SK-MEL-5 (cell line): ENCODE measurements around the gene ENOX2. TPM values are rescaled to one million over a fixed set of nuclear protein-coding genes. Genes with fewer than 3 reads are reported as not detected.
A peak's percentile ranks its signal among the peaks of the same experiment; 100 is the strongest.
"Not testable (repeated sequence)": the region's sequence is repeated elsewhere in the genome, so short reads cannot be mapped to it uniquely, and the experiment has no call there.

ENCODE experiments used
- DNase-seq: peaks from one replicate; pipeline ENCODE4 v3.0.0-alpha.2; 2016; ENCODE audit warnings: low read depth, low spot score
- in situ Hi-C: cut with HindIII; loops from 2 replicates; pipeline ENCODE4 v1.10.0; 2016; ENCODE audit warnings: low sequenced_read_pairs, high pct_unique_total_duplicates, low pct_unique_long_range_greater_than_20kb
- polyA plus RNA-seq, 2 experiments: library from polyadenylated mRNA; depleted of rRNA; stranded (reverse); fragments of >200 nt; gene quantifications; 2 replicates each; pipeline ENCODE4 v1.2.3, GENCODE V29; 2015
- total RNA-seq: library from RNA; depleted of rRNA; stranded (reverse); fragments of >200 nt; shearing (Covaris generic); gene quantifications from 2 replicates; pipeline ENCODE4 v1.2.3, GENCODE V29; 2014; rRNA removed

ENOX2 gene
- 27.7 and 28.8 TPM in 2 replicates for total RNA-seq
- 23.1 and 30.5 TPM in 2 replicates for polyA plus RNA-seq (2015; cell fraction: cytosol; rRNA removed)
- 9.9 and 10.6 TPM in 2 replicates for polyA plus RNA-seq (2015; cell fraction: nucleus; rRNA removed)

DNA sequence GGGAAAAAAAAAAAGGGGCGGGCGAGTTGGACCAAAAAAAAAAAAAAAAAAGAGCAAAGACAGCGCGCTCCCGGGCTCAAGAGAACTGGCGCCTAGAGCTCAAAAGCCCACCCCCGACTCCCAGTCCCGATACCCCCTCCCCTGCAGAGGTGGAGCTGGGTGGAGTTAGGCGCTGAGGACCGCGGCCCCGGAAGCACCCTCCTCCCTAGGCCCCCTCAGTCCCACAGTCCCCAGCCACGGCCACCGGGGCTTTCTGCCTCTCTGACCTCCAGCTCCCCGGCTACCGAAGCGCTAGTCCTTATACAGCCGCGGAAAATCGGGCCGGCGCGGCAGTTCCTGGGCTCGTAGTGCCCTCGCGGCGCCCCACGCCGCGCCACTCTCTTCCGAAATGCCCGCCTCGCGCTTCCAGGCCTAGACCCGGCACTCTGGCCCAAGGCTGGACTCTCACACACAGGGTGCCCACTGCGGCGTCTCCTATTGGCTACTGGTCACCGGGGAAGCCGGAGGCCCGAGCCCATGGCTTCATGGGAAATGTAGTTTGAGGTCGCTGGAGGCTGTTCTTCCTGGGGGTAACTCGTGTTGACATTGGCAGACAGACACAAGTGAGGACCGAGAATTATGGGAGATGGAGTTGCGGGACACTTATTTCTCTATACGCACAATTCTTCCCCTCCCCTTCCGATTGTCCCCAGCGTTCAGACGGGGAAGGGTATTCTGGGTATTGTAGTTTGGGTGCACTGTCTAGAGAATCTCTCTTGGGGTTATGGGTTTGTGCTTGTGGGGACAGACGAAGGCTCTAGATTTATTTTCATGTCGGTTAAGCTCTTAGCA lies at the start of gene ENOX2:
Gene ENOX2 (minus strand): TSS at position 427 of the 831 bp plus-strand sequence. CDS start 199,993 bp downstream, outside the sequence.
- in situ Hi-C loops, result no loop called here
- peak; percentile 98 for DNase-seq

- DNase-seq, result no peak
- in situ Hi-C loops, result no loop called here
Observed at GRCh38 chrX:130952266-130953043, 49.4 kb upstream of the ENOX2 start.

DNA sequence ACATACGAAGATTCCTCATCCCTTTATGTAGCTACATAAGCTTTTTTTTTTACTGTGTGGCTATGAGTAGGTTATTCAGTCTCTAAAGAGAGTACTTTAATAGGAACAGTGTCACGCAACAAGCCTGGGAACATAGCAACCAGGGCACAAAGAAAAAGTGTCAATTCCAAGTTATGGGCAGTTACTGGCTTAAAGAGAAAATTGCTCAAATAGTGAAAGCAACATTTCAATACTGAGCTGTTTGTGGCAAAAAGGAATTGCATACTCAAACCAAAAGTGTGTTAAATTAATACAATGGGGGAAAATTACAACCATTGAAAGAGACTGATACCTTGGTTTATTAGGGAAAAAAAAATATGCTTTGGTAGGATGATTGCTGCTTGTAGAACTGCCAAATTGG lies 41.2 kb upstream of the ENOX2 start:
- in situ Hi-C loops, result no loop called here

GRCh38 chrX:130937101-130937500 lies 34.1 kb upstream of the ENOX2 start:
- DNase-seq, result no peak
- in situ Hi-C loops, result no loop called here

More for the DNA sequence above, 41.2 kb upstream of the ENOX2 start:
- DNase-seq, result no peak

DNA sequence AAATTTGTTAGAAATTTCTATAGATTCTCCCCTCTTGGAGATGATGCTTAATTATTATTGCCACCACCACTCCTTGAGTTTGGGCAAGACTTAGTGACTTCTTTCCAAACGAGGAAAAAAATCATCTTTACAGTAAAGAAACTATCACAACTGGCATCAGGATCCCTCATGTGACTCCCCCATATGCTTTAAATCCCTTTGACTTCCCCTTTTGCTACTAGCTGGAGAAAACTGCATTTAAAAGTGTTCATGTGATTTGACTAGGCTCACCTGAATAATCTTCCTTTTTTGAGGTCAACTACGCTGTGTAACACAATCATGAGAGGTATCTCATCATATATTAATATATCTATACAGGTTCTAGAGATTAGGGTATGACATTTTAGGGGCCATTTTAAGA lies 30.3 kb upstream of the ENOX2 start:
- in situ Hi-C loops, result no loop called here
- no peak for DNase-seq

GRCh38 chrX:130920405-130920804 lies 17.4 kb upstream of the ENOX2 start:
- DNase-seq, in situ Hi-C loops: not testable (repeated sequence)

- DNase-seq, in situ Hi-C loops: not testable (repeated sequence)
Observed at GRCh38 chrX:130919676-130920075, 16.7 kb upstream of the ENOX2 start.

DNA sequence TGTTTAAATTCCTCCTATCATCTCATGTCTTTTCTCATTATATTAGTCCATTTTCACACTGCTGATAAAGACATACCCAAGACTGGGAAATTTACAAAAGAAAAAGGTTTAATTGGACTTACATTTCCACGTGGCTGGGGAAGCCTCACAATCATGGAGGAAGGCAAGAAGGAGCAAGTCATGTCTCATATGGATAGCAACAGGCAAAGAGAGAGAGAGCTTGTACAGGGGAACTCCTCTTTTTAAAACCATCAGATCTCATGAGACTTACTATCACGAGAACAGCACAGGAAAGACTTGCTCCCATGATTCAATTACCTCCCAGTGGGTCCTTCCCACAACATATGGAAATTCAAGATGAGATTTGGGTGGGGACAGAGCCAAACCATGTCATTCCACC lies 15.5 kb upstream of the ENOX2 start:
- in situ Hi-C loops, DNase-seq: not testable (repeated sequence)

- in situ Hi-C loops, result no loop called here
Observed at GRCh38 chrX:130916636-130917422, 13.8 kb upstream of the ENOX2 start.

DNA sequence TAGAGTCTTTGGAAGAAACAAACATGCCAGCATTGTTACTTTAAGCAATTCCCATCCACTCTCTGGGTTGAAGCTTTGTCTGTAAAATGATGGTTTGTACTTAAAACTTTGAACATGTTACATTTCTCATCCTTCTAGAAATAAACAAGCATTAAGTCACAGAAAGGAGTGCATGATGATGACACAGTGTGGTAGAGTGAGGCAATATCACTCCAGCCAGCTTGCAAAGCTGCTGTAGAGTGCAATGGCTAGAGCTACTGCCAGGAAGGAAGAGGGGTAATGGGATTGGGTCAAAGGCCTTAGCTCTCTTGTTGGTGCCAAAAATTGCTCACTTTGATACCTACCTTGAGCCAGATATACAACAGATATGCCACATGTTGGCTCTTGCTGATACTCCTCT lies 12.3 kb upstream of the ENOX2 start:
- in situ Hi-C loops, result no loop called here
- no peak for DNase-seq

More at GRCh38 chrX:130916636-130917422, 13.8 kb upstream of the ENOX2 start:
- peak; percentile 63 for DNase-seq

DNA sequence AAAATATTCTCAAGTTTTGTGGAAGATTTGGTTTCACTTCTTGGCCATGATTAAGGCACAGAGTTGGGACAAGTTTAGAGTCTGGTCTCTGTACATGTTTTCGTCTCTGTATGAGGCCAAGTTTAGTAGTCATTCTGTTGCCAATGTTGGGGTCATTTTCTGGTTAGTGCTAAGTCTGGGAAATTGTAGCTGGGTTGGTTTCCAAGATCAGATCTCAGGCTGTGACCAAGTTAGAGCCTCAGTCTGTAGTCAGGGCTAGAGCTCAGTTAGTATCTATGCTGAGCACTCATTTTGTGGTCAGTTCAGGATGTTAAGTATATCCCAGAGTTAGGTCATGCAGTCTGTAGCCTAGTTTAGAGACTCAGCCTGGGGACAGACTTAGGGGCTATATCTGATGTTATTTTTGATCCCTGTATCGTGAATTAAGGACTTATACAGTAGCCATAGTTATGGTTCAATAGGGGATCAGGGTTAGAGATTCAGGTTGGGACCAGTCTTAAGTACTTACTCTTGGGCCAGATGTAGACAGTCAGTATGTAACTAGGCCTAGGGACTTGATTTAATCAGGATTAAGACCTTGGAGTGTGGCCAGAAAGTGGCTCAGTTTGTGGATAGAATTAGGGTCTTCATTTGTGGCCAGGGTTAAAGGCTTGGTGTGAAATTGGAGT lies 6.6 kb upstream of the ENOX2 start:
- in situ Hi-C loops, result no loop called here
- DNase-seq, result no peak

GRCh38 chrX:130906776-130907175 lies 3.8 kb upstream of the ENOX2 start:
- in situ Hi-C loops, result no loop called here

GRCh38 chrX:130902446-130902782 lies 595 bp downstream of the ENOX2 start:
- peak; percentile 4 for DNase-seq
- in situ Hi-C loops, result no loop called here

More at GRCh38 chrX:130906776-130907175, 3.8 kb upstream of the ENOX2 start:
- no peak for DNase-seq

GRCh38 chrX:130896802-130897501 lies 6.1 kb downstream of the ENOX2 start:
- in situ Hi-C loops, result no loop called here
- DNase-seq, result no peak

DNA sequence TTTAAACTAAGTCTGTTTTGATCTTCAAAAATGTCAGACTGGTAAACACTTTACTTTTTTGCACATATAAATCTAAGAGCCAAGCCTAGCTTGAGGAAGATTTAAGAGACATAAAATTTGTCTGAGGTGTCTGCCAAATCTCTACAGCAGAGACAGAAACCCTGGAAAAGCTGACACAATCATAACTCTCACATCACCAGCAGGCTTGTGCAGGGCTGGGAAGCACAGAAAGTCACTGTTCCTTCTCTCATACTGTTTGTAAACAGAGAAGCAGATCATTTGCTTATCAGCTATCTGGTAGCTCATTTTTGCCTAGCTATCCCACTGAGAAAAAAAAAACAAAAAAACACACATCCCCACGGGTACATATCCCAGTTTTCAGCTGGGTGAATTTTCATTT lies 7.0 kb downstream of the ENOX2 start:
- no peak for DNase-seq
- in situ Hi-C loops, result no loop called here

- in situ Hi-C loops, result no loop called here
Observed at GRCh38 chrX:130895299-130895698, 7.7 kb downstream of the ENOX2 start.

More at GRCh38 chrX:130895299-130895698, 7.7 kb downstream of the ENOX2 start:
- no peak for DNase-seq
